HG03159 (cell line): ENCODE data around the gene HCN4.

Experiments used
- ATAC-seq: cut with Tn5 transposase; IDR thresholded peaks from one replicate; pipeline ENCODE4 v1.9.1; 2021; ENCODE audit warnings: mild to moderate bottlenecking, moderate library complexity; ENCODE audit not compliant: unreplicated experiment

The HCN4 gene

DNA sequence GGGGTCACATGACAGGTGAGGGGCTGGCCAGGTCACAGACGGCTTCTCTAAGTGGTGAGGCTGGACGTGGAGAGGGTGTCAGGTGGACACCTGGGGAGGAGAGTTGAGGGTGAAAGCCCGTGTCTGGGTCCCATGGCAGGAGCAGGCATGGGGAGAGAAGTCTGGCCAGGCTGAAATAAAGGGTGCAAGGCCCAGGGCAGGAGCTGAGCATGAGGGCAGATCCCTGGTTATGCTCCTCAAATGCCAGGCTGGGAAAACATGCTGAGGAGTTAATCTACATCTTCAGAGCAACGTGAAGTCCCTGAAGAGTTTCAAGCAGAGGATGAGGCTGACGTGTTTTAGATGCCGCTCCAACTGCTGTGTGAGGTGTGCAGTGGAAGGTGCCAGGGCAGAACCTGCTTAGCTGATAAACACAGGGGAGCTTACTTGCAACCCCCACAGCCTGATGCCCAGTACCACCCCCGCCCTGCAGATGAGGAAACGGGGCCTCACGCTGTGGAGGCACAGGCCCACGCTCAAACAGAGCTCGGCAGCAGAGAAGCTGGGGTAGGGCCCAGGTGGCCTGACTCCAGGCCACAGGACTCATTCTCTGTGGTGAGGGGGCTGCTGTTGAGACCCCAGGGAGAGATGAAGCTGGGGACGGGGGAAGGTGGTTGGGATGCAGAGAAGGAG, 40.5 kb downstream of the HCN4 start:
- no peak for ATAC-seq

DNA sequence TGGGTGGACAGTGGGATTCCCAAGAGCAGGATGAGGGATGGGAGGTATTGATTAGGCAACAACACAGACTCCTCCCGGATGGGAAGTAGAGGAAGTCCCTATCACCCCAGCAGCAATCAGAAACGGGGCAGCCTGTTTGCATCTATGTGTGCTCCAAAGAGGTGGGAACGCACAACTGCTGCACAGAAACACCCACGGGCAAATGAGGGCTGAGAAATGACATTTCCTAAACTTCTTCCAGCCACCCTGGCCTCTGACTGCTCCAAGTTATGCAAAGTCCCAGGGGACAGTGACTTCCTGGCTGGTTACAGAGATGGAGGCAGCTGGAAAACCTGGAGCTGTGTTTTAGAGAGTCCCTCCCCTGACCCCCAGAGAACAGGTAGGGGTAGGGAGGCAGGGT, 42.6 kb downstream of the HCN4 start:
- ATAC-seq: no peak

DNA sequence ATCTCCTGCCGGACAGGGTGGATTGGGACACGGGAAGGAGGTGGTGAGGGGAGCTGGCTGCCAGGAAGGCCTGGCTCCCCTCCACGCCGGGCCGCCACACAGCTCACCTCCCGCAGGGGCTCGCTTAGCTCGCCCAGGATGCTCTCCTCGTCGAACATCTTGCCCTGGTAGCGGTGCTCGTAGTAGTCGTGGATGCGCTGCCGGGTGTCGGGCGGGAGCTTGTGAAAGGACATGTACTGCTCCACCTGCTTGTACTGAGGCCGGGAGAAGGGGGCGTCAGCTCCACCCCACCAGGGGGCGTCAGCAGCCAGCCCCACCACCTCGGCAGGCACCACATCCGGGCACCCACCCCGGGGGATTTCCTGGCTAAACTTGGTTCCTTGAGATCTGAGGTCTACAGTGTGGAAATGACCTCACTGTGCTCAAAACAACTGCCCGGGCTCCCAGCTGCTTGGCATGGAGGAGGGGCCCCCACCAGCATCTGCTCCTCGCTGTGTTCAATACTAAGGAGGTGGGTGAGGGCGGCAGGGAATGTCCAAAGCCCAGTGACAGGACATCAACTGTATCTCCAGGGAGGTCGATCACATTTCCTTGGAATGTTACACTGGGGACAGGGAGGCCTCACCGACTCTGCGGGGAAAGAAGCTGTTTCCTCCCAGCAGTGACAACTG, 43.4 kb downstream of the HCN4 start:
- ATAC-seq: no peak

DNA sequence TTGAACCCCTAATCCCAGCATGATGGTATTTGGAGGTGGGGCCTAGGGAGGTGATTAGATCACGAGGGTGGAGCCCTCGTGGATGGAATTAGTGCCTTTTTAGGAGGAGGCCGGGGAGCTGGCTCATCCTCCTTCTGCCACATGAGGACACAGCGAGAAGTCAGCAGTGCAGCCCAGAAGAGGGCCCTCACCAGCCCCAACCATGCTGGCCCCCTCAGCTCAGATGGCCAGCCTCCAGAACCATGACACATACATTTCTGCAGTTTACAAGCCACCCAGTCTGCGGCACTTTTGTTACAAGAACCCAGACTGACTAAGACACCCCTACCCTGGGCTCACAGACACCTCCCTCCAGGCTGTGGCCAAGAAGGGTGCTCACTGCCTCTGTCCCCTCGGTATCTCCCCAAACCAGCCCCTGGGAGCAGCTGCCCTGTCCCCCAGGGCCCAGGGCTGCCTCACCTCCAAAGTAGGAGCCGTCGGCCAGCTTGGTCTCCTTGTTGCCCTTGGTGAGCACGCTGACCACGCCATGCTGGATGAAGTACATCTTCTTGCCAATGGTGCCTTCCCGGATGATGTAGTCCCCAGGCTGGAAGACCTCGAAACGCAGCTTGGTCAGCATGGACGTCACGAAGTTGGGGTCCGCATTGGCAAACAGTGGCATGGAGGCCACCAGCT, 44.1 kb downstream of the HCN4 start:
- ATAC-seq: no peak

DNA sequence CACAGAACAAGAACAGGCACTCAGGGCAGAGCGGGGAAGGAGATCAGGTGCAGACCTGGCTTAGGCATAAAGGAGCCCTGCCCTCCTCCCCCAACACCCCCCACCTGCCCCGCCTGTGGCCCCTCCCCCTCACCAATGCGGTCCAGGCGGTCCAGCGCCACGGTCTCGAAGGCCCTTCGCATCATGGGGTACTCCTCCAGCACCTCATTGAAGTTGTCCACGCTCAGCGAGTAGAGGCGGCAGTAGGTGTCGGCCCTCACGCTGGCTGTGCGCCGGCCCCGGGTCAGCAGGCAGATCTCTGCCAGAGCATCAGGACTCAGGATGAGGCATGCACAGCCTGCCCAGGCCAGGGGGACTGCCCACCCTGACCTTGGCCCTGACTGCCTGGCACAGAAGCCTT, 44.8 kb downstream of the HCN4 start:
- no peak for ATAC-seq

DNA sequence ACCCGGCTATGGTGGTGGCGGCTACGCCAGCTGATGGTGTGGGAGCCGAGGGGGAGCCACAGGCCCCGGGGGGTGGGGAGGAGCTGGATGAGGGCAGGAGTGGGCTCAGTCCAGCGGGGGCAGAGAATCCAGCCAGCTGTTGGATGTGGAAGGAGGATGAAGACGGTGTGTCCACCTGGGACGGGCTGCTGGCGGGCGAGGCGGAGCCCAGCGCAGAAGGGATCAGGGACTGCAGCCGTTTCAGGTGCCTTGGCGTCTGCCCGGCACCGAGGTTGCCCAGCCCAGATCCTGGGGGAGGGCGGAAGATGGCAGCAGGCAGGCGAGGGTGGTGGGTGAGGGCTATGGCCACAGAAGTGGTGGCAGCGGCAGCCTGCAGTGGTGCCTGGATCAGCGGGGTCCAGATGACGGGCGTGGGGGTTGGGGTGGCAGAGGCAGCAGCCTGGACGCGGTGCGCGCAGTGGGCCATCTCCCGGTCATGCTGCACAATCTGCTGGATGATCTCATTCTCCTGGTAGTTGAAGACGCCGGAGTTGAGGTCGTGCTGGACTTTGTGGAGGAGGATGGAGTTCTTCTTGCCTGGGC, 45.3 kb downstream of the HCN4 start:
- no peak for ATAC-seq

DNA sequence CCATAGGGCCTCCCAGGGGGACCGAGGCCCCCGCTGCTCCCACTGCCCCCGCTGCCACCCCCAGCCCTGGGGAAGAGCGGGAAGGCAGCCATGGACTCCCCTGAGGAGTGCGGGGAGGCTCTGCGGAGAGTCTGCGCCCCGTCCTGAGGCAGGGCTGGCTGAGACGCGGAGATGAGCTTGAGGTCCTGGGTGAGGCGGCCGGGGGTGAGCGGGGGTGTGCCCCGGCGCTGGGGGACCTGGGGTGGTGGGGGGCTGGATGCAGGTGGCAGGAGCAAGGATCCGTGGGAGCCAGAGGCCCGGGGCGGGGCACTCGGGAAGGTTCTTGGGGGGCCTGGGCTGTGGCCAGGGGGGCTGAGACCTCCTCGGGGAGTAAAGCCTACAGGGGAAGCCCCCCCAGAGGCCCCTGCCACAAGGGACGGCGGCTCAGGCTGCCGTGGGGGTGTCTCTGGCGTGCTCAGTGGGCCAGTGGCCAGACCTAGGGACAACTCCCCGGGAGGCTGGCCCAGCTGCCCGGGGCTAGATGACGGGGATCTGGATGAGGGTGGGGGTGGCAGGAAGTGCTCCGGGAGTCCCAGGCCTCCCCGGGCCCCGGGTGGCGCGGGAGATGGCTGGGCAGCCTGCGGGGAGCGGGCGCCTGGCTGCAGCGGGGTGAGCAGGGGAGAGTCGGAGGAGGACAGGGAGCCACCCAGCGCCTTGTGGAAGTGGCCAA, 45.9 kb downstream of the HCN4 start:
- ATAC-seq: no peak

DNA sequence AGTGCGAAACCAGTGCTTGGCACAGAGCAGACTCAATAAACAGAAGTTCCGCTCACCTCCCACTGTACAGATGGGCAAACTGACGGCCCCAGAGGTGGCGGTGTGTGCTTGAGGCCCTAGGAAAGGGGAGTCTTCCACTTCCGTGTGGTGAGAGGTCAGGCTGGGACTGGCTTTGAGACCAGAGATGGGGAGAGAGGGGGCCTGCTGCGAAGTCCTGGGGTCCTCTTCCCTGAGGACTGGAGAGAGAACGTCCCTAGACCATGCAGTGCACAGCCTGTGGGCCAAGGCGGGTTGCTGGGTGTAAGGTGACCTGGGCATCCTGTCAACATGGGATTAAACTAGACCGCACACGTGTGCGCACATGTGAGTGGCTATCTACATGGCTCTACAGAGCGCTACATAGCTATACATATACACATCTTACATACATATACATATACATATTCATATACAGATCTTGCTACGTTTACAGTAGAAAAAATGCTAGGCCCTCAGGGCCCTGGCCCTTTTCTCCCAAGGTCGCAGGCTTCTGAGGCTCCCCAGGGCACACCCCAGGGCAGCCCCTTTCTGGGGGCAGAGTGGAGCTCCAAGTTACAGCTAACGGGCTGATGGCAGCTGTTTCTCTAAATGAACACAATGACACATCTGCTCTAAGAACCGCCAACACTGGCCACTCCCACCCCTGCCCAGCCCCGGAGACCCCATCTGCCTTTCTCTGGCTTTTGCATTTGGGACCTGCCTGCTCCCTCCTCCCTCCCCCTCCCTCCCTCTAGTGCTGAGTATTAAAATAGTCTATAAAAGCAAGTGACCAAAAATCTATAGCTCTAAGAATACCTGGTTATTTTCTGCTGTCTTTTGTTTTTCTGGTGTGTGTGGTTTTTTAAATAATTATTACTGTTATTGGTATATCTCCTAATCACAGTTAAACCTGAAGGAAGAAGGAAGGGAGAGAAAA, 47.0 kb downstream of the HCN4 start:
- no peak for ATAC-seq

DNA sequence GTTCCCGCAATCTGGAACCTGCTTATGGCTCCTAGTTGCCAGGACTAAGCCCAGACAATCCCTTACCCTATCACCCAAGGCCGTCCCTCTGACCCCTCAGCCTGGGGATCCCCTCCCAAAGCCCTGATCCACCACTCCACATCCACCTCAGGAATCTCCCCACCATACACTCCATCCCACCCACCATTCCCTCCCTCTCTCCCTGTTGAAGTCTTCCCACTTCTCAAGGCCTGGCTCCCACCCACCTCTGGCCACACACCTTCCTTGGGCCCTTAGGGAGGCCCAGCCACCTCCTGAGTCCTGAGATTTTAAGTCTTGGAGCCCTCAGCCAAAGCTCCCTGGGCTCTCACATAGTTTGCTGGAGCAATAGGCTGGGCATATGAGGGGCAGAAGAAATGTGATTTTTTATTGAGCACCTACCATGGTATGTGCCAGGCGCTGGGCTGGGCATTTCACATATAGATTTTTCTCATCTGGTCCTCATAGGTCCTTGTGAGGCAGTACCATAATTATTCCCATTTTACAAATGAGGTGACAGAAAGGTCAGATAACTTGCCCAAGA, 48.1 kb downstream of the HCN4 start:
- ATAC-seq: no peak

DNA sequence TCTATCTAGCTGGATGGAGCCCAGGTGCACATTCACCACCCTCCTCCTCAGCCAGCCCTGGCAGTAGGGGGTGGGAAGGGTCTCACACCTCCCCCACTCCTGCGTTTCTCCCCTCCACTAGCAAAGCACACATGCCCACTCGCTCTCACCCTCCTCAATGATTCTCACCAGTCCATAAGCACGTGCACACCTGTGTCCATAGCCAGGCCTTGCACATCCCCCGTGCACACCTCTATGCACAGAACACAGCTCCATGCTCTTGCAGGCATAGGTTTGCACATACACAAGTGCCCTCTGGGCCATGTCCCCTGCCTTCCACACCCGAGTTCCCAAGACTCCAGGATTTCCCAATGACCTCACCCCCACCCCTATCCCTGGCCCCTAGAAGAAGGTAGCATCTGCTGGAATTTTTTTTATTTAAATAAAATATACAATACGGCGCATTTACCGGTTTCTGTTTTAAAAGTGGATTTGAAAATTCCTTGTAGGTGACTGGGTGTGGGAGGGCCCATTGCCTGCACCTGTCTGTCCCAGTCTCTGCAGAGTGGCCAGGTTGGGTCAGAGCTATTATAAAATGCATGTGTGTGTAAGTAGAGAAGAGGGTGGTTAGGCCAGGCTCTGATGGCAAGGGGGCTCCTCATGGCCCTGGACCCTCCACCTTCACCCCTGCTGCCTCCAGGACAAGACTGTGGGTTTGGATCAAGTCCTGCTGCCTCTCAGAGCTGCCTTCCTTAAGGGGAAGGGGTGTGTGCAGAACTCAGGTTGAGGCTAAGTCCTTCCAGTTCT, 49.1 kb downstream of the HCN4 start:
- no peak for ATAC-seq

DNA sequence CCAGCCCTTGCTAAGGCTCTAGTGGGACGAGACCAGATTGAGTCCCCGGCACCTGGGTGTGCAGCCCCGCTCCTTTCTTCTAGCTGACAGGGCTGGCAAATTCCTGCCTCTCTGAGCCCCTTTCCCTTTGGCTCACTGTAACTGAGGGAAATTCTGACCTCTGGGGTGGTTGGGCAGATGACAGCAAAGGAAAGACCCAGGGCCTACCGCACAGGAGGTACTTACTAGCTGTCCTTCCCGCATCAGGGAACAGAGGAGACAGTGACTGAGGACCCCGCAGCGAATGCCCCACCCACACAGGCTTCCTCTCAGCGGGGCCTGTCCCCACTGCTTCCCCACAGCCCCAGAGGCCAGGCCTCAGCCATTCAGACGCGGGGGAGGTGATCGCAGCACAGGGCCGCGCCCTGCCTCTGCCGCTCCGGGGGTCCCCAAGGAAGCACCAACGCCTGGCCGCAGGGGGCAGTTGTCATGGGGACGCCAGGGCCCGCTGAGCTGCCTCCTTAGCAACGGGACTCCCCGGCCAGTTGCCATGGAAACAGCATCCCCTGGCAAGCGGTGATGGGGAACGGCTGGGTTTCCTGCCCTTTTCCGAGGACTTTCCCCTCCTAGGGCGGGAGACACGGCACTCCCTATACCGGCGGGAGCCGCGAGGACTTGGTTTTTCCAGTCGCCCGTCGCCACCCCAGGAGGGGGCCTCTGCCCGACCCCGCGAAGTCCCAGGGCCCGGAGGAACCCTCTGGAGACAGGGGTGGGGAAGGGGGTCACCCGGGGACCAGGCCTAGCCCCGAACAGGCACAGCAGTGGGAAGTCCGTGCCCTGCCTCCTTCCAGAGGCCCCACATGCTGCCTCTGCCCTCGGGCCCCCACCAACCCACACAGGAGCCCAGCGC, 50.1 kb downstream of the HCN4 start:
- ATAC-seq: no peak

DNA sequence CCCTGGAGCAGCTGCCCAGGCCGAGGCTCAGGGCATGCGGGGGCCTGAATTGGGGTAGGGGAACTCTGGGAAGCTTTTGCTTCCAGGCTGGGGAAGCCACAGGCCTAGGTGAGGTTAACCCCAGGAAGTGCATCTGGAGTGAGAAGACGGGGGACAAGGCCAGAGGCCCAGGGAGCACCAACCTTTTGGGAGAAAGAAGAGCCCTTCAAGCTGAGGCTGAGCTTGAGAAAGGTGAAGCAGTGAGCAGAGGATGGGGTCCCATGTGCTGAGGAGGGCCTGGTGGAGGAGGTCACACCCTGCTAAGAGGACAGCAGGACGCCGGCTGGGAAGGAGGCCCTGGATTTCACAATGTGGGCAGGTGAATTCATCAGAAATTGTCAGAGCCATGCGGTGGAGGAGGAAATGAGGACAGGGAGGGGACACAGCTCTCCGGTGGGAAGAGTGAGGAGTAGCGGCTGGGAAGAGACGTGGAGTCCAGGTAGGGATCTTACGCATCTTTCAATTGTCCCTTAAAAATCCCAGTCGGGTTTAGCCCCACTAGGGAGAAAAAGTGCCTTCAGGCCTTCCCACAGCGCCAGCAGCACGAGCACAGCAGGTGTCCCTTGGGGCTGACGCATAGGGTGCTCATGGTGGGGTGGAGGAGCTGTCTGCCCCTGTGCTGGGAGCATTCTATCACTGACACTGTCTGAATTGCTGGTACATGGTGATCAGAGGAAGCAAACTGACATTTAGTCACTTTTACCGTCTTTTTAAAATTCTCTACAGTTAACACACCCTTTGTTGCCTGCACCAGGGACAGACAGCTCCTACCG, 50.9 kb downstream of the HCN4 start:
- no peak for ATAC-seq

DNA sequence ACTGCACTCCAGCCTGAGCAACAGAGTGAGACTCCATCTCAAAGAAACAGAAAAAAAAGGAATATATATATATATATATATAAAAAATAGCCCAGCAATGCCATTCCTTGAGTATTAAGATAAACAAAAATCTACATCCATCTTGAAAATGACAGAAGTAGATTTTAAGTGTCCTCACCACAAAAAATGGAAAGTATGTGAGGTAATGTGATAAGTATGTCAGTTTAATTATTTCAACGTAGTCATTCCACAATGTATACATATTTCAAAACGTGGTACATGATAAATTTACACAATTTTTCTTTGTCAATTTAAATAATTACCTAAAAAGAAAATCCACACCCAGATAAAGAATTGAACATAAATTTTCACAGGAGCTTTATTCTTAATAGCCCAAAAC, 54.9 kb downstream of the HCN4 start:
- ATAC-seq: no peak

DNA sequence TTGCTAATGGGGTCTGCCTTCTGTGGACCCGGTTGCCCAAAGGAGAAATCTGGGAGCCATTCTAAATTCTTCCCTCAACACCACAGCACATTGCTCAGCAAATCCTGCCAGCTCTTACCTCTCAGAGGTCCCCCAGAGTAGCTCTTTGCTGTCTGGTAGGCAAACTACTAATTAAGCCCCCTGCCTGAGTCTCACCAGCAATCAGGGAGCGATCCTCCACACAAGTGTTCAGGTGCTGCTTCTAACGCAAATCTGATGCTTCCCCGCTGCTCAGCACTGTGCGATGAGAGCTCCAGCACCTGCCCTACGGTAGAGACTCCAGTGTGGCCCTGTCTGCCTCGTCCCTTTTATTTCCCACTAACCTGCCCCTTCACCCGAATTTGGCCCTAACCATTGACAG, 60.5 kb downstream of the HCN4 start:
- ATAC-seq: no peak

DNA sequence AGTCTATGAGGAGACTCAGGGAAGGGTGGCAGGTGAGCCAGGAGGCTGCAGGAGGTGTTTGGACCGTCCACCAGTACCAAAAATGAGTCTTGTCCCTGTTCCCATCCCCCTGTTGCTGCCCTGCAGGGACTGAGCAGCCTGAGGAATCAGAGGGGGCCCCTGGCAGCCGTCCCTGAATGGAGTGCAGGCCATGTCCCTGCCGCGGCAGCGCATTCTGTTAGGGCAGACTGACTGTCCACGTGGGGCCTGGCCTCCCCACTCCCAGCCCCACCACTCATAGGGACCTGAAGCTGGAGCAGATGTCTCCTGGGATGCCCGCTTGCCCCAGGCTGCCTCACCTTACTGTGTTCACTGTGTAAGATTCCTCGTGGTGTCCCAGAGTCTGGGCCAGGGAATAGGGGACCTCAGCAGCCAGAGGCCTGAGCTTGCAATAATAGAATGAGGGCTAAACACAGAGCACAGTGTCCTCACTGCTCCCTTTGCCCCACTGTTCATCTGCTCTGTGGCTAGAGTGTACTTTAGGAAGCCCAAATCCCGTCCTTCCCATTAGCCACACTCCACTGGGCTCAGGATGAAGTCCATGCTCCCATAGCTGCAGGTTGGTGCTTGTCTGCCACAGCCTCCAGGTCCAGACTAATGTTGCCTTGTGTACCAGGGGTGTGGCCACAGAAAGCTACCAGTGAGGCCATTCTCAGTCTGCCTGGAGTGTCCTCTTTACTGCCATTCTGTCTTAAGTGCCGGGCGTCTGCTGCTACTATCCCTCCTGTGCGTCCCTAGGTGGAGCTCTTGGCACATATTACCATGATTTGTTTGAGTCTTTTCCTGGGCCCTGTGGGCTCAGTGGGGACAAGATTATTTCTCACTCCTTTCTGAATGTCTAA, 63.2 kb downstream of the HCN4 start:
- no peak for ATAC-seq

DNA sequence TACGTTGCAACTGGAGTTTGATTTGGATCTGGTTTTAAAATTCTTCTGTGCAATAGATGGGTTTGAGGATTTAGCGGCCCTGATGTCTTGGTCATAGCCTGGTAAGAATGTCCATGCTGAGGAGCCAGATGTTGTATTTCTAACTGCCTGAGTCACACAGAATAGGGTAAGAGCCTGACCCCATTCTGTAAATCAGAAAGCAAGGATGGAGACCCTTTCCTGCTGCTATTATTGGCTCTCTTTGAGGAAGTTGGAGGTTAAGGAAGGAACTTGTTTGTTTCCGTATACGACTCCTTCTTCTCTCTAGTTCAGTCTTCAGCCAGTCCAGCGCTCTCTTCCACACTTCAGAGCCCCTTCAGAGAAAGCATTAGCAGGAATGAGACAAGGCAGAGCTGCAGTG, 65.1 kb downstream of the HCN4 start:
- ATAC-seq: no peak
